ENCODE data around the gene CFAP61. TPM values are rescaled to one million over a fixed set of nuclear protein-coding genes. Genes with fewer than 3 reads are reported as not detected.

The CFAP61 gene
- total RNA-seq, 1 donor from 2014 or later = 2.0 TPM

DNA sequence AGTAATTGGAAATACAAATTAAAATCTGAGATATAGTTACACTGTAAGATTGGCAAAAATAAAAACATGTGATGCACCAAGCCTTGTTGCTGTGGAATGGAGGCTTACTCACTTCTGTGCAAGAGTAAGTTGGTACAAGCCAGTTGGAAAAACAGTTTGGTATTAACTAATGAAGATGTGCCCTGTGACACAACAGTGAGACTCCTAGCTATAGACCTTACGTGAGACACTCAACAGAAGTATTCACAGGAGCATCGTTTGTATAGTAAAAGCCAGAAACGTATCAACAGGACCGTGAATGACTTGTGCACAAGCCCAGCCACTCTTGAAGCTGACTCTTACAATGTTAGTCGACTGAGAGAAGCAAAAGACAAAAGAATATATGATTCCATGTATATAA is 20.5 kb upstream of the CFAP61 start:
- DNase-seq (ENCODE audit: low read depth) = no peak

DNA sequence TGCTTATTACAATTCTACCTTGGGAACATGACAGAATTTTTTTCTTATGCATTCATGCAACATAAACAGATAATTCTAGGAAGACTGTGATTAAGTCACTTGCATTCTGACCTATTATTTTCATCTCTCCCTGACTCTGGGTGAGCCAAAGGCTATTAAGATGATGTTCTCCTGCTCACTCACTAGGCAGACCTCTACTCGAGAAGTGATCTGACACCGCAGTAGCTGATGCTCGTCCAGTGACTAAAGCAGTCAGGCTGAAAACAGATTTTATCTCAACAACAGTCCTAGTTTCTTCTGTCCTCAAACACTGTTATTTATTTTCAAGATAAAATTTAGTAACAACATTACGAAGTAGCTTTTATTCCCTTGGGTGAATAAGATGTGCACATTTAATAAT is 17.8 kb upstream of the CFAP61 start:
- no peak for DNase-seq (ENCODE audit: low read depth)

DNA sequence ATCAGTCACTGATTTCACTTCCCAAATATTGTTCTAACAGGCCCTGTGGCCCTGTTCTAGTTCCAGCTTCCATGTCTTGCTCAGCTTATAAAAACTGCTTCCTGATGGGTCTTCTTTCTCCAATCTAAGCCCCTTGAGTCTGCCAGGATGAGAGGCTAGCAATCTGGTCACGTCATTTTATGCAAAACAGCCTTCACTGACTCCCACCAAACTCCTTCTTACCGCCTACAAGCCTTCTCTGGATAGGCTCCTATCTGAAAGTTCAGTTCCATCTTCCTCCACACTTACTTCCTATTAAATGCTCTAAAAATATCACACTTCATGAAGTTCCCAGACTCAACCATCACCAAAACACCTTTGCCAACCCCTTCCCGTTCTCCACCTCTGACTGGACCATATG is 15.6 kb upstream of the CFAP61 start:
- no peak for DNase-seq (ENCODE audit: low read depth)

DNA sequence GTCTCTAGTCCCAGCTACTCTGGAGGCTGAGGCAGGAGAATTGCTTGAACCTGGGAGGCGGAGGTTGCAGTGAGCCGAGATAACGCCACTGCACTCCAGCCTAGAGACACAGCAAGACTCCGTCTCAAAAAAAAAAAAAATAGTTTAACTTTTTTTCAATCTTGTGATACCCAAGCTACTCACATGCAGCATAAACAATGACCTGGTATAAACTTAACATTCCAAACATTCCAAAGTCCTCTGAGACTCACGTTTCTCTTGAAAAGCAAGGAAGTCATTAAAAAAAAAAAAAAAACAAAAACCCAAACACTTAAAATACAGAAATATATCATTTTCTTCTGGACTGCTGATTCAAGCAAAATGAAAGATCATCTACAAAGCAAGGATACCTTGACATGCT is 14.4 kb upstream of the CFAP61 start:
- DNase-seq (ENCODE audit: low read depth) = peak; percentile 87

DNA sequence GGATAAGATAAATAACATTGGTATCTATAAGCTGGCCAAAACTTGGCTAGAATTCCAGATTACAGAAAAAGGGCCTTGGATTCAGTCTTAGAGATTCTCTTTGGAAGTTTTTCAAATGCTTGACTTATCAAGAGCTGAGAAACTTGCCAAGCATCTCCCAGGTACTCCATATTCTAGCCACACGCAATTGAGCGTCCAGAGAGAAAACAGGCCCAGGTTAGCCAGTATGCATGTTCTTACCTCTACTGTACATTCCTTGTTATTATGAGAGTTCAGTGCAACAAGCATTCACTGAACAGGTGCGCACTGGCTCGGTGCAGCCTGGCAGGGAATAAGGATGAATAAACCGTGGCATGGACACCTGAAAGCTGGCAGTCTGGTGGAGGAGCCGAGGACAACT is 13.7 kb upstream of the CFAP61 start:
- DNase-seq (ENCODE audit: low read depth) = no peak

DNA sequence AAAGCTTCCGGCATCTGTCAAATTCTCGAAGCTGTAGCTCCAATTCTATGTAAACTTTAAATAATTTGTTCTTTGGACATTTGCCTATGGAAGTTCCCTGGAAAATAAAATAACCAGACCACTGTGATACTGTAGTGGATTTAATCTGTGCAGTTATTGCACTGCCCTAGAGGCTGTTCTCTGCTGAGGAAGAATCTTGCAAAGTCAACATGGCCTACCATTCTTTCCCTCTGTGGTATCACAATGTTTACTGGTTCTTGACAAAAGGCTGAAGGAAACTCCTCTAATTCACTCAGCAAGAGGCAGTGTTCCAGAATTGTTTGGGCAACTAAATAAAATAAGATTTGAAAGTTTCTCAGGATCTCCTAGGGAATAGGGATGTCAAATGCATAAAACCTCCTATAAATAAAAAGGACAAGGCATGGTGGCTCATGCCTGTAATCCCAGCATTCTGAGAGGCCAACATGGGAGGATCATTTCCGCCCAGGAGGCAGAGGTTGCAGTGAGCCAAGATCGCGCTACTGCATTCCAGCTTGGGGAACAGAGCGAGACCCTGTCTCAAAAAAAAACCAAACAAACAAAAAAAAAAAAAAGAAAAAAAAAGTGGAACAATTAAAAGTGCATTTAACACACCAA is 12.5 kb upstream of the CFAP61 start:
- no peak for DNase-seq (ENCODE audit: low read depth)

DNA sequence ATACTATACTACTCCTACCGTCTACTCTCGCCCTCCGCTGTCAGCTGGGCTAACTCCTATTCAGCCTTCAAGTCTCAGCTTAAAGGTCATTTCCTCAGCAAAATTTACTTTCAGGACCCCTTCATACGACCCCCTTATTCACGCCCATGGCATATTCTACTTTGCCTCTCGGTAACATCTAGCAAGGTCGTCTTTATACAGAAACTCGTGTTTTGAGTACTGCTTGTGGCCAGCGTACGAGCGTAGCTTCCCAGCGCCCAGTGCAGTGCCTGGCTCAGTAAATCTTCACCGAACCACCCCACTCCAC is 612 bp upstream of the CFAP61 start:
- DNase-seq (ENCODE audit: low read depth) = no peak

DNA sequence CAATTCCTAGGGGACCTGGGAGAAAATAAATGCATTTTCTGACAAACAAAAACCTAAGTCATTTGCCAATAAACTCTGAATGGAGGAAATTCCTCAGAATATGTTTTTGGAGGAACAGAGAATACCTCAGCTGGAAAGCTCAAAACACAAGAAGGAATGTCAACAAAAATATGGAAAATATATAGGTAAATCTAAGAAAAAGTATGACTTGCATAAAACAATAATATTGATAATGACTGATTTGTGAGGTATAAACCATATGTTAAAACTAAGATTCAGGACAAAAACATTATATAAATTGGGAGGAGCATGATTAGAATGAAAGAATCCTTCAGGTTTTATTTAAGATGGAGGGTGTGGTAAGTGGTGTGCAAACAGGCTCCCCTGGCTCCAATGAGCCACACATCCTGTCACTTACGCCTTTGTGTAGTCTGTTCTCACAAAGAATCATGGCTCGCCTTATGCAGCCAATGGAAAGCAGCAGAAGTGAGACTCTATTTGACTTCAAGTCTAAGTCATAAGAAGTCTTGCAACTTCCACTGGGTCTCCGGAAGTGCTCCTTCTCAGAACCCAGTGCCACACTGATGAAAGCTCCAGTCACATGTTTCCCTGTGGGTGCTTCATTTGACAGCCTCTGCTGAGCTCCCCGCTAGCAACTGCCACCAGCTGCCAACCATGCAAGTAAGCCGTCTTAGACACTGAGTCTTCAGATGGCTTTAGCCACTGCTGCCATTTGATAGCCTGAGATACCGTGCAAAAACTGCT is 8.1 kb downstream of the CFAP61 start:
- no peak for DNase-seq (ENCODE audit: low read depth)

DNA sequence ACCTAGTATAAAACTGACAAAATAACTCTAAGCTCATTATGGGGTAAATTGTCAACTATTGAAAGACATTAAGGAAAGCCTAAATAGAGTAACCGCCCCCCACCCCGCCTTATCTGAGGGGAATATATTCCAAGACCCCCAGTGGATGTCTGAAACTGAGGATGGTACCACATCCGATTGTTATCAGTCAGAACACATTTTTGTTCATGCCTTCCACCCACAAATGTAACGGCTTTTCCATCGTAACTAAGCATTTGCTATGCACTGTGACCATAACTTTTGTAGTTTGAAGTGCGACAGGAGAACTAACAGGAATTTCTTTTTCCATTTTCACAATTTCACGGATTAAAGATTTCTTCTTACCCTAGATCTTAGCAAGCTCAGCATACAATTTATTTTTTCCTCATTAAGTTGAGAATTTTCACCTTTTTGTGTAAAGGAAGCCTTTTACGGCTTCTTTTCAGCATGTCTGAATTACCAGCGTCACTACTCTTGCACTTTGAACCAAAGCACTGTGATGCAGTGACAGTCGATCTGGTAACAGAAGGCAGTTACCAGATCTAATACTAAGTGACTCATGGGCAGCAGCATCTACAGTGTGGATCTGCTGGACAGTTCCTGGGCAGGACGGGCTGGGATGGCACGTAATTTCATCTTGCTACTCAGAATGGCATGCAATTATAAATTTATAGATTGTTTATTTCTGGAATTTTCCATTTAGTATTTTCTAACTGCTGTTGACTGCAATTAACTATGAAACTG is 11.8 kb downstream of the CFAP61 start:
- no peak for DNase-seq (ENCODE audit: low read depth)

DNA sequence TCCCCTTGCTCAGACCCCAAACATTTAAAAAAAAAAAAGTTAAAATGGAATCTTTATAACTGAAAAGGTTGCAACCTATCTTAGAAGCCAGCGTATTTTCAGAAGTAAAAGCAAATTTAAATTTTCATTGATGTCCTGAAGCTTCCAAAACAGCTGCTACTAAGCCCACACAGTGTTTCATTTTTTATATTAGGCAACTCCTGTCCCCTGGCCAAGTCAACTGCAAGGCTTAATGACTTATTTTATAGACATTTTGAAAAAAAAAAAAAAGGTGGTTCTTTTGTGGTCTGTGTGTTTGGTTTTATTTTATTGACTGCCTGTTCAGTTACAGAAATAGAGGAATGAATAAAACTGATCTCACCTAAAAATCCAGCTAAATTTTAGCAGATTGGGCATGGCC is 13.0 kb downstream of the CFAP61 start:
- no peak for DNase-seq (ENCODE audit: low read depth)

DNA sequence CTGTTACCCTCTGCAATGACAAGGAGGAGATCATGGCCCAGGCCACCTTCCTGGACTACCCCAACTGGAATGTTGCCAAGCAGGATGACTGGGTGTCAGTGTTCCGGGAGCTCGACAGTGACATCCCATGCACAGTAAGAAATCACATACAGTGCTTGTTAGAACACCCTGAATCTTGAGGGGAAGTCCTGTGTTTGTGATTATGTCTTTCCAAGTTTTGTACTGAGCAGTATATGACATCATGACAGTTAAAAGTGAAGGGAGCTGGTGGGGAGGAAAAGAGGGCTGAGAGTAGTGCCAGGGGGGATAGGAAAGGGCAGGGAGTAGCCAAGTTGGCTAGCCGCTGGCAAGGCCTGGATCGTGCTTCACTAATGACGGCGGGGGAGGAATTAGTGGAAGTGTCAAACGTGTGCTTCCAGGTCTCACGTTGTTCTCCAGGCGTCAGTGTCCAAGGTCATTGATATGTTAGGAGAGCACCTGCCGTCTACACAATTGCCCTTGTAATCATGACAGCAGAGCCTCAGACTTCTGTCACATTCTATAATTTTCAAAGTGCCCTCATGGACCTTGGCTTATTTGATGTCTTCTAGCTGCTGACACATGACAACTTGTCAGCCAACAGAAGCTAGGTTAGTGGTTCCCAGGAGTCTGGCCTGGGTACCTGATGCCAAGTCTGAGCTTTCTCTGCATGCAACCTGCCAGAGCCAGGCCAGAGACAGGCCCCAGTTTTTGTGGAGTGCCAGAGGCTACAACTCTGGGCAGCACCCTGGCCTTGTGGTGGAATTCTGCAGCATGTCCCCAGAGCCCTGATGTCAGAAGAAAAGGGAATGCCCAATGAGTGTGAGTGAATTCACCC is 18.8 kb downstream of the CFAP61 start:
- no peak for DNase-seq (ENCODE audit: low read depth)

DNA sequence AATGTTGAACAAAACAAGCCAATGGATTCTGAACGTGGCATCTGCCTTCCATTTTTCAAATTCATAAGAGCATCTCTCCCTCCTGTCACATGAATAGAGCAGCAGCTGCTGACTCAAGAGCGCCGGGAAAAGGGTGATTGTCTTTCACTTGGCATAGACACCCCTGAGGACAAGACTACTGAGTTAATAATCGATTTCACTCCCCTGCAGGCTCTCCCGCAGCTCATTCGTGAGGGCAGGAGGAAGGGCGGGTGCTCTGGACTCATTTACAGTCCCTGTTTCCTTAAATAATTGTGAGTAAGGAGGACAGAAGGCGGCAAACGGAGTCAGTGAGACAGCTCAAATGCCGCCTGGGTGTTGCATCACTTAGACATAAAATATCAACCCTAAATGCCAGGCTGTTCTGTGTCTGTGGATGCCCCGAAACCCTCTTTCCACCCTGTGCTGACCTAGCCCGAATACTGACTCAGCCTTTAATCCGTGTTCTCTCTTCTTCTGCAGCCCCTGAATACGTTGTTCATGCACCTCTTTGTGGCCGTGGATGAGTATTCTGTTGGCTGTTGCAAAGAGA is 21.6 kb downstream of the CFAP61 start:
- peak; percentile 55 for DNase-seq (ENCODE audit: low read depth)

DNA sequence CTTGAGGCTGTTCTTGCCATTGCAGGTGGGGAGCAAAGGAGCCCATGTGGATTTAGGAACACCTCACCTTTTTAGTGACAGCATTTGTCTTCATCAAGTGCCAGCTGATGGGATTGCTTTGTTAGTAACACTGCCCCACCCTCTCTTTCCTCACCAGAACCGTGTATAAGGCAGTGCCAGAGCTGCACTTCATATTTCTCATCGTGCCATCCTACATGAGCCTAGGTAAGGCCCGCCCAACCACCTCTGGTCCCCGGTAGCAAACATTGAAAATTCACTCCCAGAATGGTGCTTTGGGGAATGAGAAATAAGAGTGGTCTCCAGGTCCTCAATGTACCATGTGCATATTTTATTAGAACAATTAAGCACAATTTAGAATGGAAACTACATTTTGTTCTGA is 22.7 kb downstream of the CFAP61 start:
- no peak for DNase-seq (ENCODE audit: low read depth)

DNA sequence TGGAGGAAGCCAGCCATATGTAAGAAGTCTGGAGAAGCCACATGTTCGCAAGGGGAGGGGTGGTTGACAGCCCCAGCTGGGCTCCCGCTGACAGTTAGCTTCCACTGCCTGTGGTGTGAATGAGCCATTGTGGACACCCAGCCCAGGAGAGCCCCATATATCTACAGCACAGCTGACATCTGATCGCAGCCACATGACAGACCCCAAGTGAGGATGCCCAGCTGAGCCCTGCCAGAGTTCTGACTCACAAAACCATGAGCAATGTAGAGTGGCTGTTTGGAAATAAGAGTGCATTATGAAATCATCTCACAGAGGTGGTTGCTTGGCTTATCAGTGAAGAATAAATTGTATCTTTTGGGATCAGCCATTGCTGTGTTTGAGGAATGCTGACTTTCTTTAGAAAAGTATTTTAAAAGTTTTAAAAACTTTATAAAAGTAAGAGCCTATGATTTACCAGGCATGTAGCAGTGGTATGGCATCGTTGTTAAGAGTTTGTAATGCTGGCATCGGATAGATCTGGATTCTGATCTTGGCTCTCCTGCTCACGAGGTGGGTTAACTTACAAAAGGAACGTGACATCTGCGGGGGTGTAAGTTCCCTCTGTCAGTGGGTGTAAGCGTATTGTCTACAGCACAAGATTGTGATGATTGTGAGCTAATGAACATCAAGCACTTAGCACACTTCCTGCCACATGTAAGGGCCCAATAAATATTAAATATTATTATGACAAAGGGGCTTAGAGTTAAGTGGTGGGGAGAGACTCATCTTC is 24.1 kb downstream of the CFAP61 start:
- DNase-seq (ENCODE audit: low read depth) = peak; percentile 29

DNA sequence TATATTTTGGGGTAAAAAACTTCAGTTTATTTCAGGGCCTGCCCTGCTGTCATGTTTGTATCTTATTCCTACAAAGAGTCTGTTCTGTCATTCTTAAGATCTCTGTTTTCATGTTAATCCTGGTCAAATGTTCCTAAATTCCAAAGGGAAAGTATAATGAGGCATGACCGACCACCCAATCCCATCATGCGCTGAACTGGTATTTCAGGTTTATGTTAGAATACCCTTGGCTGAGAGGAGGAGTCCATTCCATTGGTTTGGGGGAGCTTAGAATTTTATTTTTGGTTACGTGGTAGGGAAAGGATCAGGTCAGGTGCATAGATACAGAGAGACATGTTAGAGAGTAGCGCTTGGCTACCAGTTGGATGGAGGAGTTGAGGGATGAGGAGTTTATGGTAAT is 25.7 kb downstream of the CFAP61 start:
- no peak for DNase-seq (ENCODE audit: low read depth)

DNA sequence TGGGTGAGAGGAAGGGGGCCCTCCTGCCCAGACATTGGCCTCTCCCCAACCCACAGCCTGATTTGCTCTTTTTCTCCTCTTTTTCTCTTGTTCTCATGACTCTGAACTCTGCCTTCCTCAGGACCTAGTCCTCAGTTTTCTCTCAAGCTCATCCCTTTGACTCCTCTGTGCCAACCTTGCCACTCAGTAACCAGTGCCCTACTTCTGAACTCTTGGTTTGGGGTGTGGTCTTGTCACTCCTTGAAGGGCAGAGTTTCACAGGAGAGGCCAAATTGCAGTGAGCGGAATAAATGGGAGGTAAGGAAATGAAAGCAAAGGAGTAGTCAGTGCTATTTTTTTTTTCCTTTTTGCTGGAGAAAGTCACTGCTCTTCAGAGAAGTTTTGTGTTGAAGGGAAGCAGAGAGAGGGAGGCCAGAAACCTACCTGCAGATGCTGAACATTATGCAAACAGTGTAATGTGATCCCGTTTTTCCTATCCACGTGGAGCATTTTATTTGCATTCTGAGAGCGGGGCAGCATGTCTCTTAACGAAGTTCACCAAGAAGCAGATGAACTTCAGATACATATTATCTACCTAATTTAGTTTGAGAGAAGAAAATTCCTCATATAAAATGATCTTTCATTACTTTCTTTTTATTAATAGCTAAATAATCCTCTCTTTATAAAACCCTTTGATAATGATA is 26.9 kb downstream of the CFAP61 start:
- DNase-seq (ENCODE audit: low read depth) = peak; percentile 21

DNA sequence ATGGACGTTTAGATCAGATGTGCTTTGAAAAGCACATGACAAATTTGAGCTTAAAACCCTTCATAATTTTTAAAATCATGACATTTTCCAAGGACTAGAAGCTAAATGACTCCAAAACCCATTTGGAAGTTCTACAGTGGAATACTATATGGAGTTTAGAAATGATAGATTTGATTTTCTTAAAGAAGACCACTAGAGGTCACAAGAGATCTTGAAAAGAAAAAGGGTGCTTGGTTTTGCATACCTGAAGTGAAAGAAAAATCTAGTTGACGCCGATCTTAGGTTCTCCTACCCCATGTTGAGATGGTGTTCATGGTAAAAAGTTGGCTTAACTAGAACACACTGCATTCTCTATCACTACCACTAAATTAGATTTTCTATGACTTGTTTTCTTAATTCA is 31.5 kb downstream of the CFAP61 start:
- peak; percentile 52 for DNase-seq (ENCODE audit: low read depth)

DNA sequence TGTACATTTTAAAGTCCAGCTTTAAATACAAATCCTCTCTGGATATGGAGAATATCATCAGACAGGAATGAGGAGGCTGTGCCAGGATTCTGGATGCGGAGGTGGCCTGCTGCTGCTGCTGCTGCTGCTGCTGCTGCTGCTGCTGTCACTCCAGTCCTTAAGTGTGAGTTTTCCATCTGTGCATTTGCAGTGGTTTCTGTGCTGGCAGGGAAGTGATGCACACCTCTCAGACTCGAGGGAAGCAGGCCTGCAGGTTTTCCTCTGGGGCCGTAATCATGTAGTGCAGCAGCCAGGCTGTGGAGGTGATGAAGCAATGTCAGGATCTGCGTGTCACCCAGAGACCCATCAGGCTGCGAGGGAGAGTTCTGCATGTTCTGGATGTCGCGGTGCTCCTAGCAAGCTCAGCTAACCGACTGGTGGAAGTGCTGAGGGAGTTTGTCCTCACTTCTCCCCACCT is 32.0 kb downstream of the CFAP61 start:
- no peak for DNase-seq (ENCODE audit: low read depth)

DNA sequence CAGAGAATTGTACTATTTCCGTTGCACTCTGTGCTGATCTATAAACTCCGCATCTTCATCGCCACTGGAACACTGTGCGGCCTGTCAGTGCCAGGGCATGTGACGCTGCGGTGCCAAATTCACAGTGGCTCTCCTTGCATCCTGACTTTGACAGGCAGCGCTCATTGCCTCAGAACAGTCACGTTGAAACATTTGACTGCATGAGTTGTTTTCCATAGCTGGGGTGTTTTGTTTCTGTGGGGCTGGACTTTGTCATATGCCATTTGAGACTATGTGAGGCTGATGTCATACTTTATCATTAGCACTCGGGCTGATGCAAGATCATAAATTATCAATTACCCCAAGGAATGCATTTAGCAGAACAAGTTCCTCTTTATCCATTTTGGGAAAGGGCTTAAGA is 32.7 kb downstream of the CFAP61 start:
- no peak for DNase-seq (ENCODE audit: low read depth)

DNA sequence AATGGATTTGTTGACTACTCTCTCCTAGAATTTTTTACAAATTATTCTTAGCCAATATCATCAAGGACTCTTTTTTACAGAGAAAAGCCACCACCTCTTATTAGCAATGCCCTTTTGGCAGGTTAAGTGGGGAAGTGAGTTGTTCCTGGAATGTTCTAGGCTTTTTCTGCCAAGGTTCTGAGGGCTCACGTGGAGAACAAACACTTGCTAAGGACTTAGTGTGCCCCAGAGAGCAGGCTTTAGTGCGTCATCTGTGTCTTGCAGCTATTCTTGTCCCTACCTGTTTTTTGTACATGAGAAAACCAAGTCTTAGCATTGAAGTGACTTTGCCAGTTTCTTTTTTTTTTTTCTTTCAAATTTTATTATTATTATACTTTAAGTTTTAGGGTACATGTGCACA is 33.5 kb downstream of the CFAP61 start:
- no peak for DNase-seq (ENCODE audit: low read depth)

All from renal cortical epithelial cell (primary cell).